Measurements from ENCODE around the gene SIGLEC6. TPM values are rescaled to one million over a fixed set of nuclear protein-coding genes. Genes with fewer than 3 reads are reported as not detected.
A peak's percentile ranks its signal among the peaks of the same experiment; 100 is the strongest.

Gene SIGLEC6
- polyA plus RNA-seq, 1 donor, result 0.15 TPM

GRCh38 chr19:51476164-51476563, 55.3 kb downstream of the SIGLEC6 start:
- no peak for DNase-seq (ENCODE audit: low read depth)

GRCh38 chr19:51473009-51473707, 58.3 kb downstream of the SIGLEC6 start:
- DNase-seq (ENCODE audit: low read depth), result peak; percentile 34

GRCh38 chr19:51472607-51473006, 58.9 kb downstream of the SIGLEC6 start:
- no peak for DNase-seq (ENCODE audit: low read depth)

- DNase-seq (ENCODE audit: low read depth), result no peak
These were observed 59.9 kb downstream of the SIGLEC6 start for GRCh38 chr19:51471527-51471926.

GRCh38 chr19:51470966-51471365, 60.5 kb downstream of the SIGLEC6 start:
- DNase-seq (ENCODE audit: low read depth), result no peak

GRCh38 chr19:51469629-51470028, 61.8 kb downstream of the SIGLEC6 start:
- no peak for DNase-seq (ENCODE audit: low read depth)

GRCh38 chr19:51469162-51469561, 62.3 kb downstream of the SIGLEC6 start:
- no peak for DNase-seq (ENCODE audit: low read depth)

- DNase-seq (ENCODE audit: low read depth), result no peak
These were observed 62.9 kb downstream of the SIGLEC6 start for GRCh38 chr19:51468545-51468920.

- DNase-seq (ENCODE audit: low read depth), result no peak
These were observed 63.5 kb downstream of the SIGLEC6 start for GRCh38 chr19:51467864-51468544.

Other genes starting within 250 kb of the SIGLEC6 start
- gene IGLON5, start 220.0 kb downstream of the SIGLEC6 start, polyA plus RNA-seq (ENCODE audit: insufficient read length), result 0.10 TPM
- 1.00 TPM for gene VSIG10L, start 189.5 kb downstream of the SIGLEC6 start, polyA plus RNA-seq (ENCODE audit: insufficient read length)
- gene ETFB, start 165.3 kb downstream of the SIGLEC6 start, polyA plus RNA-seq (ENCODE audit: insufficient read length), result 40.1 TPM
- 1.1 TPM for gene CLDND2, start 162.7 kb downstream of the SIGLEC6 start, polyA plus RNA-seq (ENCODE audit: insufficient read length)
- gene NKG7, start 159.0 kb downstream of the SIGLEC6 start, polyA plus RNA-seq (ENCODE audit: insufficient read length), result 3.0 TPM
- gene LIM2, start 143.7 kb downstream of the SIGLEC6 start, polyA plus RNA-seq (ENCODE audit: insufficient read length), result not detected
- gene C19orf84, start 141.1 kb downstream of the SIGLEC6 start, polyA plus RNA-seq (ENCODE audit: insufficient read length), result not detected
- 0.92 TPM for gene SIGLEC10, start 114.0 kb downstream of the SIGLEC6 start, polyA plus RNA-seq (ENCODE audit: insufficient read length)
- not detected for gene SIGLEC8, start 73.2 kb downstream of the SIGLEC6 start, polyA plus RNA-seq (ENCODE audit: insufficient read length)
- not detected for gene CEACAM18, start 53.1 kb downstream of the SIGLEC6 start, polyA plus RNA-seq (ENCODE audit: insufficient read length)
- gene SIGLEC12, start 29.9 kb downstream of the SIGLEC6 start, polyA plus RNA-seq (ENCODE audit: insufficient read length), result not detected
- gene ZNF175, start 39.6 kb upstream of the SIGLEC6 start, polyA plus RNA-seq (ENCODE audit: insufficient read length), result 8.1 TPM
- 0.71 TPM for gene SIGLEC5, start 98.7 kb upstream of the SIGLEC6 start, polyA plus RNA-seq (ENCODE audit: insufficient read length)
- 0.94 TPM for gene SIGLEC14, start 115.2 kb upstream of the SIGLEC6 start, polyA plus RNA-seq (ENCODE audit: insufficient read length)
- gene SPACA6, start 161.7 kb upstream of the SIGLEC6 start, polyA plus RNA-seq (ENCODE audit: insufficient read length), result 7.4 TPM
- 0.11 TPM for gene HAS1, start 192.3 kb upstream of the SIGLEC6 start, polyA plus RNA-seq (ENCODE audit: insufficient read length)
- 1.1 TPM for gene FPR1, start 220.2 kb upstream of the SIGLEC6 start, polyA plus RNA-seq (ENCODE audit: insufficient read length)
- gene FPR2, start 229.5 kb upstream of the SIGLEC6 start, polyA plus RNA-seq (ENCODE audit: insufficient read length), result 0.19 TPM

All from forelimb muscle (tissue), 1 donor.